Uterus (tissue), 2 donors: ENCODE data around the gene PPP4R4.

Experiments used
- CTCF ChIP-seq, 4 experiments: fragments of 200-600 bp in 2 of 4; fragments of 450-650 bp in 2 of 4; sonication (generic) in 2 of 4; IDR thresholded peaks; one replicate each; pipeline ENCODE4 v1.5.1; 2016 to 2019; ENCODE audit warnings: antibody characterized with exemption in 4 of 4, mild to moderate bottlenecking in 2 of 4, moderate library complexity in 1 of 4
- POLR2A ChIP-seq, 2 donors: fragments of 450-650 bp; IDR thresholded peaks; one replicate each; pipeline ENCODE4 v1.6.1; 2016; ENCODE audit warnings: antibody characterized with exemption in 2 of 2, mild to moderate bottlenecking in 1 of 2, moderate library complexity in 1 of 2

- TF ChIP-seq CTCF (IDR thresholded peaks at IDR 0.05) (no peak), POLR2A (IDR thresholded peaks at IDR 0.05) (no peak)
Observed at GRCh38 chr14:94239406-94239805, 65.3 kb downstream of the PPP4R4 start.
